Amniotic stem cell (primary cell): Measurements from ENCODE around the gene RIMS3.
"Not testable (repeated sequence)": the region's sequence is repeated elsewhere in the genome, so short reads cannot be mapped to it uniquely, and the experiment has no call there.

Experiments
- DNase-seq: peaks from one replicate; lab custom pipeline; 2025; lab: John Stamatoyannopoulos, UW

RIMS3 gene

DNA sequence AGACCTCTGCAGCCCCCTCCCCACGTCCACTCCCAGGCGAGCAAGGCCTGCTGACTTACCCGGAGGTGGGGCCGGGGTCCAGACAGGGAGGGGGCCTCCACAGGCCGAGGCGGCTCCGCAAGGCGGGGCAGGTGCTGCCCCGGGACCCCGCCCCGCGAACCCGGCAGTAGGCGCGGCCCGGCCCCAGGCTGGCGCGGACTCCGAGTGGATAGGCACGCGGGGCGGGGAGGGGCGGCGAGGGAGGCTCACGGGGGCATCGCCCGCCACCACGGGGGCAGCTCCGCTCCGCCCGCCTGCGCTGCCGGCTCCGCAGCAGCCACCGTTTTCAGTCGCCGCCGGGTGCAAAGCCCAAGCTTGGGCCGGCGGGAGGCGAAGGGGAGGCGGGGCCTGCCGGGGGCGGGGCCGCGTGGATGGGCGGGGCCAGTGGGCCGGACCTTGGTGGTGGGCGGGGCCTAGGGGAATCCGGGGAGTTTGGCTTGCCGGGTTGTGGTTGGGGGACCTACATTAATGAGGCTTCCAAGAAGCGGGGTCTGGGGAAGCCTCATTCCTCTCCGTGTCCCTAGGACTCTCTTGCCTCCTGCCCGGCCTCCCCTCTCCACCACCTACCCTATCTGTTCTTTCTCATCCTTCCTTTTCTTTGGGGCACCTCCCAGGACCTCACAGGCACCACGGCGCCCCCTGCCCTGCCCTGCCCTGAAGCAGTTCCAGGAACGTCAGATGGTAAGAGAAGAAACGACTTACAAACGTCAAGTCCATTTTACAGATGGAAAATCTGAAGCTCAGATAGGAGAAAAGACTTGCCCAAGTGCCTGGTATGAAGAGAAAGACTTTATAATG lies at the start of gene RIMS3:
Gene RIMS3 (minus strand): TSS at position 348 of the 837 bp plus-strand sequence. CDS start 23,757 bp downstream, outside the sequence.
- DNase-seq = peak; percentile 5

DNA sequence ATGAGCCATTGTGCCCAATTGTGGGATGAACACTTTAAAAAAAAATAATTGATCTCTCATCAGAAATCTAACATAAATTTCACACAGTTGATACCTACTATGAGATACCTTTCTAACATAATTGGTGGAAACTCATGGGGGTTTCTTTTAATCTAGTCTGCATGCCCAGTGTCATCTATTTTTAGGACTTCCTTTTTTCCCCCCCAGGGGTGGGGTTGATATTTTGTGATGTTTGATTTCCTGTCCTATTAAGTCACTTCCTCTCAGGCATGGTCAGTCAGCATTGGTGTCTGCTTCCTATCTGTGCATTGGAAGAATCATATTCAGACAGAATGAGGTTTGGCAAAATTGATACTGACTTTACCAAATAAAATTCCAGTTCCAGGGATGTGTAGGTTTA lies 47.5 kb upstream of the RIMS3 start:
- DNase-seq = no peak

DNA sequence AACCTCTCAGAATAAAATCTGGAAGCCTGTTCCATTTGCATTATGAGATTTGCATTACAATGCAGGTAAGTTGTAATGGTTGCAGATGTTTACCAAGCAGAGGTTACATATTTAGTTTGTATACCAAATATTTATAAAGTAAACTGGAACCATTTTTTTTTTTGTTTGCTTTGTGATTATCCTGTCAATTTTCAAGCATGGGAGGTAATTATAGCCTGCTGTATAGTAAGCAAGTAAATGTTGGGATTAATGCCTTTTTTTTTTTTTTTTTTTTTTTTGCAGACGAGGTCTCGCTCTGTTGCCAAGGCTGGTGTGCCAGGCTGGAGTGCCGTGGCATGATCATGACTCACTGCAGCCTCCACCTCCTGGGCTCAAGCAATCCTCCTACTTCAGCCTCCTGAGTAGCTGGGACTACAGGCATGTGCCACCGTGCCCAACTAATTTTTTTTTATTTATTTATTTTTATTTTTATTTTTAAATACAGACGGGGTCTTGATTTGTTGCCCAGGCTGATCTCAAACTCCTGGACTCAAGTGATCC lies 47.0 kb upstream of the RIMS3 start:
- no peak for DNase-seq

DNA sequence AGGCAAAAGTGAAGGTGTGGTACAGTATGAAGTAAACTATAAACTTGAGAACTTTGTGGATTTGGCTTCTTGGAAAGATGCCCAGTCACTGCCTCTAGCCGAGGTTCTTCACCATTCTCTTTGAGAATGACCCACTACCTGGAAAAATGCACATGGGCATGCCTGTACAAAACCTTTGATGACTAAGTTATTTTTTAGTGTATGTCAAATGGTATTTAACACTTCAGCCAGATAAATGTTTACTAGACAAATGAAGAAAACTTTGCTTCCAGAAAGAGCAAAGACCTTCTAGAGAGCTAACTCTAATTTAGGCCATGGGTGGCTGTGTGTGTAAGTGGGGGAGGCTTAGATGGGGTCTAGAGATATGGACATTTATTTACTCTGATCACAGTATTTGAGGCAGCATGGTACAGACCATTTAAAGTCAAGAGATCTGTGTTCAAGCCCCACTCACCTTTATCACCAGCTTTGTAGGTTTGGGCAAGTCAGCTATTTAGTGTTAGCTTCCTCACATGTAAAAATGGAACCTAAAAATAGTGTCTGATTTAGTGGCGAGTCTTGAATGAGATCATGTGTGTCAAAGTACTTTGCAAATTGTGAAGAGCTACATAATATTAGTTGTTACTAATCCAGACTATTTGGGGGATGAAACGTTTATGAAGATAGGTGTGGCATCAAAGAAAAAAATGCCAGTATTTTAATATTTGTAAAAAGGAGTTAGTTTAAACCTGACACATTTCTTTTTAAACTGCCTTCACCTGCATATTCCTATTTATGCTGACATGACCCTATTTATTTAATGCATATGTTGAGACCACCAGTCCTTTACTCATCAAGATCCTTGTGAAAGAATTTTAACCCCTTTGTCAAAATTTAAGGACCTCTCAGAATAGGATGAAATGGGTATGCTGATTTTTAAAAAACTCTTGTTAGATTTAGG lies 46.3 kb upstream of the RIMS3 start:
- DNase-seq = no peak

DNA sequence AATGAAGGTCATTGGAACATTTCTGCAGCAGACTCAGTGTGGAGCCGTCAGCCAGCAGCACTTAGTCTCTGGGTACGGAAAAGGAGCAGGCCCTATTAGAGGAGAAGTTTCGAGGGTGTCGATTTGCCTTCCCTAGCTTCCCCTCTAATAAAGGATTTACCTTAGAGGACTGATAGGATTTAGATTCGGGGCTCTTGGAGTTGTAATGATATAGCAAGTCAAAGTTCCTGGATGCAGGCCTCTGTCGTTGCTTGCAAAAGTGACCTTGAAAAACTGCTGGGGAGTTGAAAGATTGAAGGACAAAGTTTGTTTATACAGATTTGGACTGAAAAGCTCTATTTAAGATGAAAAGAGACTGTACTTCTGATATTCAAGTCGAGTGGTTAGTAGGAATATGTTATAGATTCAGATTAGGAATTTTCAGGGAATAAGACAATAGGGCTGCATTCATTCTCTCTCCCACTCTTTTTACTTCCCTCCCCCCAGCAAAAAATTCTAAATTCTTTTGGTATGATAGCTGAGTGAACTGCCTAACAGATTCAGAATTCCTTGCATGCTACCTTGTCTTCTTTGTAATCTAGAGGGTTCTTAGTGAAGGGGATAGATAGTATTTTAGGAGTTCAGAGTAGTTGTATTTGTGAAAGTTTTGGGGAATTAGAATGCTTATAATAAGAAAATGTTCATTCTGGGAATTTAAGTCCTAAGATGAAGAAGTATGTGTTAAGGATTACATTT lies 45.3 kb upstream of the RIMS3 start:
- DNase-seq = no peak

DNA sequence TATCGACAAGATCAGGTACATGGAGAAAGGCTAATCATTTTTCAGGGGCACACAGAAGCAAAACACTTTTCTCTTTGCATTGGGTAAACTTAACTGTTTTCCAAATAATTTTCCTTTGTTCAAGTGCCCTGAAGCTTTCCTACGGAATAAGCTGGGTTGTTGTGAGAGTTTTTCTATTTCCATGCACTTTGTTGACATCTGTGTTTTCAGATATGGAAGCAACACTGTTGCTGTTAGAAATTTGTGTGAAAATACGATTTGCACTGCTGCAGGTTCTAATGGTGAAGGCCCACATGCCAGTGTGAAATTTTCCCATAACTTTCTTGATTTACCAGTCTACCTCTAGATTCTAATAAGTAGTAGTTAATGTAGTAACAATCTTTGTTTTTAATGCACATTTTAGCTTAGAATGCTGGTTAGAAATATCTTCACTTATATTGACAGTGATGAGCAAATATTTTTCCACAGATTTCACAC lies 44.4 kb upstream of the RIMS3 start:
- DNase-seq = no peak

DNA sequence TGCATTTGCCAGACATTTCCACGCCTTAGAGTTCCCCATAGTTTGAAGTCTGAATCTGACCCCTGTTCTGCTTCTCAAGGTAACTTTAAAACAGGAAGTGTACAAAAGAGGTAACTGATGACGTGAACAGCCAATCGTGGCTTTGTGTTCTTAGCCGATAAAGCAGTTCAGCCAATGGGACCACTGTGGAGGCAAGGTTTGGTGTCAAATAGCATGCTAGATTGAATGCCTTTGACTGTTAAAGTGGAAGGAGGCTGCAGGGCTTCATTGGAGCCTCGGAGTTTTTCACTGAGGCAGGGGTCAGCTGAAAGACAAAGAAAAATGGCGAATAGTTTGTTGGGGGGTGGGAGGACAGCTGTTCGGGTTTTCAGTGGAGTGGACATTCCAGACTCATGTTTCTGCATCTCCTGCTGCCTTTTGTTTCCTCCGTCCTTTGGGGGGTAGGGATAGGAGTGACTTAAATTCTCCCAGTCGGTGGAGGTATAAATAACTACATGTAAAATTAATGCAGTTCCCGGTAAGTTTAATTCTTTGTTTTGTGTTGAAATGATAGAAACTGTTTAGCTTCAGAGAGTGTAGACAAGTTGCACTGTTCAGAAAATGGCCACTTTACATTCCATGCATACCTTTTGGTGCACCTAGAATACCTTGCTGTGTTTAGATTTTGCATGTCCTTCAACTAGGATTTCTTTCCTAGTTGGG lies 43.8 kb upstream of the RIMS3 start:
- DNase-seq = peak; percentile 89

DNA sequence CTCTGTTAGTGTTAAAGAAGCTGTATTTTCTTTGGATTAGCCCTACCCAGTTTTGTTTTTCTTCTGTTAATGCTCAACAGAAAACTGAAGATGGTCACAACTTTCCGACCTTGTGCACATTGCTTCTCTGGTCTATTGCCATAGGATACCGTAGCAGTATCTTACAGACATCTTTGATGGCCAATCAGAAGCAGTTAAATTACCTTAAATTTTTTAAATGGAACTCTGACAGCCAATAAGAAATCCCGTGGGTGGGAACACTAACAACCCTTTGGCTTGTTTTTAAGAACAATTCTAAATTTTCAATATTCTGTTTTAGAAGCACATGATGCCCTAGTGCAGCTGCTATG lies 43.2 kb upstream of the RIMS3 start:
- DNase-seq = peak; percentile 61

DNA sequence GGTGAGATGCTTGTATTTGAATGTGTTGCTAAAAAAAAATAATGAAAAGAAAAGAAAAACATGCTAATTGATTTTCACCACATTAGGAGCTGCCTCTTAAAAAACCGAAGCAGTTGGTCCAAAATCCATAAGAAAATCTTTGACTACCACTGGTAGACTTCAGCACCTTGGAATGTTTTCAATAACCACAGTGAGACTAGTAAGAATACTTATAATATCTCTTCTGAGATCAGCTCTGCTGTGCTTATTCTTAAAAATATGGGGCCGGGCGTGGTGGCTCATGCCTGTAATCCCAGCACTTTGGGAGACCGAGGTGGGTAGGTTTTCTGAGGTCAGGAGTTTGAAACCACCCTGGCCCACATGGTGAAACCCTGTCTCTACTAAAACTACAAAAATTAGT lies 41.1 kb upstream of the RIMS3 start:
- no peak for DNase-seq

DNA sequence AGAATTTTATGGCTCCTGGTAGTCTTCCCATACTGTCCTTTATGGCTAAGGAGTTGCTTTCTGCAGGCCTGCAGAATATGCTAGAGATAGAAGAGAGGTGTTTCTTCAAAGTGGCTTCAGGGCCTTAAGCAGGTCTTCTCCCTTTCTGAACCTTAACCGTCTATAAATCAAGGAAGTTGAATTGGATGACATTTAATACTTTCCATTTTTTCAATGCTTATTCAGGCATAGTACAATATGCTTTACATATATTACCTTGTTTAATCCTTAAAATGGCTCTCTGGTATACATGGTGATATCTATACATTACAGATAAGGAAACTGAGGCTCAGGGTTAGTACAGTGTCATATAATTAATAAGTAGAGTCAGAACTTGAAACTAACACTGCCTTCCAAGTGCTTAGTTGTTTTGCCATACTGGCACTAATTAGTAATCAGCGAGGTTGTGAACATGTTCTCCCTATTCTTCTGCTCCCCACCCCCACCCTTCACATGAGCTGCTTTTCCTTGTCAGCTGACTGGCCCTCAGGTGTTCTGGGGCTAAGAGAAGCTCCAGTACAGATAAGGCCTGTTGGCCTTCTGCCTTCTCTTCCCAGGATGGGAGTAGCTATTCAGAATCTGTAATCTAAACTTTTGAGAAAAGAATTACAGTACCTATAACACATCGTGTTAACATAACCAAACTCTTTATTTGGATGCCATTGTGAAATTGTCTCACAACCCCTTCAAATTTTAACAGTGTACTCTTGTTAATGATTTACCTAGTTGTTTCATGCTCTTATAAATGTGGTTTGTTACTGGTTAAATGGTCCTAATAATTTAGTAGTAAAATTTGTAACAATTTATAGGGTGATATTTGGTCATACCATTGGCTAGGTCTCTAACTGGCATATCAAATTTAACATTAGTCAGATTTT lies 39.6 kb upstream of the RIMS3 start:
- DNase-seq = no peak

DNA sequence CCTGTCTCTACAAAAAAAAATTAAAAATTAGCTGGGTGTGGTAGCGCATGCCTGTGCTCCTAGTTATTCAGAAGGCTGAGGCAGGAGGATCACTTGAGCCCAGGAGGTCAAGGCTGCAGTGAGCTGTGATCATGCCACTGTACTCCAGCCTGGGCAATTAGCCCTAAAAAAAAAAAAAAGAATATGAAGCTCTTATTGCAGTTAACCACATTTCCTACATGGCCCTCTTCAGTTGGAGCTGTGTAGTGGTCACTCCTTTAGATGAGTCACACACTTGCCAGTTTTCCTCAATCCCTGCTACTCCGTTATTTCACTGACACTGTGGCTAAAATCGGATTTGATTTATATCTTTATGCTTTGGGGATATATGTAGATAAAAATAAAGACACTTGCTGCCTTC lies 37.8 kb upstream of the RIMS3 start:
- no peak for DNase-seq

DNA sequence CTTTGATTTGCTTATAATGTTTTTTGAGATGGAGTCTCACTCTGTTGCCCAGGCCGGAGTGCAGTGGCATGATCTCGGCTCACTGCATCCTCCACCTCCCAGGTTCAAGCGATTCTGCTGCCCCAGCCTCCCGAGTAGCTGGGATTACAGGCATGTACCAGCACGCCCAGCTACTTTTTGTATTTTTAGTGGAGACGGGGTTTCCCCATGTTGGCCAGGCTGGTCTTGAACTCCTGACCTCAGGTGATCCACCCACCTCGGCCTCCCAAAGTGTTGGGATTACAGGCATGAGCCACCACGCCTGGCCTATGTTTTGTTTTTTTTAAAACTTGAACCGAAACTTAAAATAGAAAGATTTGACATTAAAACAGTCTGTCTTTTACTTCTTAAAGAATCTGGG lies 37.3 kb upstream of the RIMS3 start:
- DNase-seq = not testable (repeated sequence)

DNA sequence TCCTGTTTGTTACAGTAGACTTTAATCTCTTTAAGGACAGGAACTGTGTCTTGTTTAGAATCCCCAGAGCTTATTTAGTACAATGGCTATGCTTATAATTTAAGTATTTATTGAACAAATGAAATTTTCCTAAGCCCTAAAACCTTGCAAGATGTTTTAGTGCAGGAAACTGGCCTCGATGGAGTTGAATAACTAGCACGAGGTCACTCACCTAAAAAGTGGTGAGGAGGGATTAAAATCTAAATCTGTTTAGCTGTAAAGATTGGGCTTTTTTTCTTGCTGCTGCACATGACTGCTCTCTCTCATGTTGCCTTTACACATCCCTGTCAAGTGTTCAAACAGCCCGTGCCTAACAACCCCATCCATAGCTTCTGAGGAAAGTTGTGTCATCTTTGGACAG lies 36.2 kb upstream of the RIMS3 start:
- DNase-seq = no peak

DNA sequence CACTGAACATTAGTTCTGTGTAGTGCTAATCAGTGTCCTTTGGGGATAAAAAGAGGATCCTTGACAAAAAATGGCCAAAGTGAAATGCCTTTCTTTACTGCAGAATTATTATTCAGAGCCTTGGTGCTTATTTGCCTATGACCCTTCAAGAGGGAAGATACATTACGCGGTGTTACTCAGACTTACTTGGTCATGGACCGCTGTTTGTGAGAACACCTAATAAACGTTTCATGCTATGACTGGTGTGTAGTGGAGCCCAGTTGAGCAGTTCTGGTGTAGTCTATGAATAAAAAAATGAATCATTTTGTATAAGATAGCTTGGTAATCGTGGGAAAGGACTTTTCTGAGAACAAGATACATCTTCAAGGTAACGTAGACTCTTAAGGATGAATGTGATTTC lies 34.3 kb upstream of the RIMS3 start:
- DNase-seq = no peak

DNA sequence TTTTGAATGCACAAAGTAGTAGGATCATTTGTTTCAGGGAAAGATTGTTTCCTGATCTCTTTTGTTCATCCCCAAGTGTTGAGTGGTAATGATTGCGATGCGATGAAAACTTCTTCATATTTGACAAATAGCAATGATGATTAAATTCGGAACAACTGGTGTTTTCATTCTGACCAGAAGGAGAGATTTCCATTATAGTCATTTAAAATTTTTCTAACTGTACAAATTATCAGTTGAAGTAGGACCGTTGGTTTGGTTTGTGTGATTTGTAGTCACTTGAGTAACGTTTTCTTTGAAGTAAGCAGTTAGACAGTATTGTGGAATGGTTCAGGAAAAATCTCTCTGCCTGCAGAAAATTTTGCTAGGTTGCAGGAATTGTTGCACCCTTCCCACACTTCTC lies 32.0 kb upstream of the RIMS3 start:
- no peak for DNase-seq

DNA sequence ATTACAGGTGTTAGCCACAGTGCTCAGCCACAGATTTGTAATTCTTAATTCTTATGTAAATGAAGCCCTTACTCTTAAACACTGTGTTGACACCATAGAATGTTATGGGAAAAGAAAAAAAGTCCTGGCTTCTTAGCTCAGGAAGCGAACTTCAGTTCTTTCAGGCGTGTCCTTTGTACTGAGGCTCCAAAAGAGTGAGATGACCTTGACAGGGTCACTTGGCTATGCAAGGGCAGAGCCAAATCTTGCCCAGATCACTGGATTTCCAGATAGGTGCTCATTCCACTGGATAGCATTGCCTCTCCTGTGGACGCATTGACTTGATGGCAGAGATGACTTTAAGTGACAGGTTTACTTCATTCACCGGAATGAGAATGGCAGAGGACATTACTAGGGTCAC lies 30.8 kb upstream of the RIMS3 start:
- no peak for DNase-seq

DNA sequence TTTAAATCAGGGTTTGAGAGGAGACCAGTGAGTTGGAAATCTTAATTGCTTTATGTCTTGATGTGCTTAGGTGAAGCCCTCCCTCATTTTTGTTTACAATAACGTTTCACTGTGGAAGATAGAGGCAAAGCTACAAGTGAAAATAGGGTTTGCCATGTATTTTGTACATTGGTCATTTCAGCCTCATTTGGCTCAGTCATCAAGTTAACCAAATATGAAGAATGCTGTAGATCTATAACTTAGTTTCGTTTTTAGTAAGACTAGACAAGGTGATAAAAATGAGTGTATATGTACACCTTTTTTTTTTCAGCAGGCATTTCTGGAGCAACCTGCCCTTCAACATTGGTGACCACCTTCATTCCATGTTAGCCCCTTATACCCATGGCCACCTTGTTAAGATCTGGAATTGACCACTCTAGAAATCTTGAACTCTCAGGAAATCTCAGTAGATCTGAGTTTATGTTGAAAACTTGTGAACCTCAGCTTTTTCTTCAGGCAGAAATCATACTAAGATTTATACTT lies 28.9 kb upstream of the RIMS3 start:
- DNase-seq = no peak

DNA sequence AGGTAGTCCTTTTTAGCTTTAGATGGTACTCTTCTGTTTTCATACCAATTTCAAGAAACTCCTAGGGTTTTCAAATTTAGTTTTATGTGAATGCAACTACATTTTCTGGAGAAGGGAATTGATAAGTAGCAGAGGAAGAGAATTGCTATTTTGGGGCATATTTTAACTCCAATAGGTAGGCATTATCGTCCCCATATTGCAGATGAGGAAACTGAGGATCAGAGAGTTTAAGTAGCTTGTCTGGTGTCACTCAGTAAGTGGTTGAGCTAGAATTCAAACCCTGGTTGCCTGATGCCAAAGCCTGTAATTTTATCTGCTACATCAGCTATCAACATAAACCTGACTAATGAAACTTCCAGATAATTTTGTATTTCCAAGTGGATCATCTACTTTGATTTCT lies 27.9 kb upstream of the RIMS3 start:
- DNase-seq = no peak

DNA sequence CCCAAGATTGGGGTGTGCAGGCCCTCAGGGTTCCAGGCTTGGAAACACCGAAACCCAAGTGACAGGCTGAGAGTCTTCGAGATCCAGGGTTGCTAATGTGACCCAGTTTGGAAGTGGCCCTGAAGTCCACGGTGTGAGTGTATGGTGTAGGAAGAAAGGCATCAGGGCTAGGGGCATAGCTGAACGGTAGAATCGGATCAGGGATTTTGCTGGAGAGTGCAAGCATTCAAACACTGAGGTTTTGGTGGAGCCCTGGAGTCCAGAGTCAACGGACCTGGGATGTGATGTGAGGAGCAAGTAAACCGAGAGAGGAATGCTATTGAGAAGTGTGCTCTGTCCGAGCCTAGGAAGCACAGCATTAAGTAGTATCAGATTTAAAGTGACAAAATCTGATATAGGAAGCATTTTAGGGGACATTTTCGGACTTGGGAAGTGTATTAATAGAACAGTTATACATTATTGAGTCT lies 27.0 kb upstream of the RIMS3 start:
- DNase-seq = no peak
